Retina (tissue), 1 donor: ENCODE results near the gene LRCOL1.

Experiments used
- DNase-seq: peaks from one replicate; pipeline ENCODE4 v3.0.0-alpha.2; 2016

The LRCOL1 gene

DNA sequence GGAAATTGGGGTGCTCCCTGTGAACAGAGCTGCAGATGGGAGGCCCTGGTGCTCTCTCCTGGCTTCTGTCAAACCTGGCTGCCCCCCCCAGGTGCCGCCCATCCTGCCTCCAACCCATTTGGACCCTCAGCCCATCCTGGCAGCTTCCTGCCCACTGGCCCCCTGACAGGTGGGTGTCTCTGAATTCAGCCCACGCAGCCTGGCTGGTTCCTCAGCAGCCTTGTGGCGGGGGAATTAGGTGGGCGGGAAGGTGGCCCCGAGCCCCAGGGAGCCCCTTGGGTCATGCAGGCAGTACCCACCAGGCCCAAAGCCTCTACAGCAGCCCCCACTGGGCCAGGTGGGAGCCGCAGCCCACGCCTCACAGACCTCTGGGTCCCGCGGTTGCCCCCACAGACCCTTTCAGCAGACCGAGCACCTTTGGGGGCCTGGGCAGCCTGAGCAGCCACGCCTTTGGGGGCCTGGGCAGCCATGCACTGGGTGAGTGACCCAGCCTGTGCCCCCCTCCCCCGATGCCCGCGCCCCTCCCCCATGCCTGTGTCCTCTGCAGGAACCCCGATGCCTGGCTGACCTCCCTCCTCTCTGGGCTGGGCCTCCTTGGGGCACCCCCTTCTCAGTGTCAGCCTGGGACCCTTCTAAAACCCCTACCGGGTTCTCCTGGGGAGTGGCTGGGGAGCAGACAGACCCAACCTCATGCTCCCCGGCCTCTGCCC, 28.9 kb downstream of the LRCOL1 start:
- no peak for DNase-seq

DNA sequence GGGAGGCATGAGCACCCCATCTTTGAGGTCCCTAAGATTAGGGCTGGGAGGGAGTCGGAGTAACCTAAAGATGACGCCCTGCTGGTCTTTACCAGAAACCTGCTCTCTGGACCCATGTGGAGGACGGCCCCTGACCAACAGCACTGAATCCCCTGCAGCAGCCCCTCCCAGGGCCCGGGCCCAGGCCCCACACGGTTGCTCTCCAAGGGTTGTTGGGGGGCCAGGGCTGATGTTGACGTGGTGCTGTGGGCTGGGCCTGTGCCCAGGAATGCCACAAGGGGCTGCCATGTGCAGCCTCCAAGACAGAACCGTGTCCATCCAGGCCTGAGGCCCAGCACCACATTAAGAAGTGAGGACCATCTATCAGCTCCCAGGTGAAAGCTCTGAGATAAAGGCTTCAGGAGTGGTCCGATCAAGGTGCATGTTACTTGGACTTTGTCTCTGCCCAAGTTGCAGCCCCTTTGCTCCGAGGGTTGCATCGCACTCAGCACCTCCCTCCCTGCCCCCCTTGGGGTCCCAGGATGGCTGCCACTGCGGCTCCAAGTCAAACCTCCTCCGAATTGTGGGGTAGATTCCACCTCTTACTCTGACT, 29.6 kb downstream of the LRCOL1 start:
- no peak for DNase-seq

DNA sequence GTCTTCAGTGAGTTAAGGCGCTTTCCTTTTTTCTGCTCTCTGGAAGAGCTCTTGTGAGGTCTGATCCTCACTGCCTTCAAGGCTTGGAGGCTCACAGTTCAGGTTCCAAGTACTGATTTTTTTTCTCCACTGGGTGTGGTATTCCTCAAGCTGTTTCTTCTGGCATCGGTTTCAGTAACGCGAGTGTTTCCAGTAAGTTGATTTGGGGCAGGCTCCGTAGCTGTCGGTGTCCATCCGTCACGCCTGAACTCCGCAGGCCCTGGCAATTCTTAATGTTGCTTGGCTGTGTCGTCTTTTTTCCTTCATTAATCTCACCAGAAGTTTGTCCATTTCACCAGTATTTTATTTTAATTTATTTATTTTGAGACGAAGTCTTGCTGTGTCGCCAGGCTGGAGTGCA, 30.6 kb downstream of the LRCOL1 start:
- DNase-seq = no peak

DNA sequence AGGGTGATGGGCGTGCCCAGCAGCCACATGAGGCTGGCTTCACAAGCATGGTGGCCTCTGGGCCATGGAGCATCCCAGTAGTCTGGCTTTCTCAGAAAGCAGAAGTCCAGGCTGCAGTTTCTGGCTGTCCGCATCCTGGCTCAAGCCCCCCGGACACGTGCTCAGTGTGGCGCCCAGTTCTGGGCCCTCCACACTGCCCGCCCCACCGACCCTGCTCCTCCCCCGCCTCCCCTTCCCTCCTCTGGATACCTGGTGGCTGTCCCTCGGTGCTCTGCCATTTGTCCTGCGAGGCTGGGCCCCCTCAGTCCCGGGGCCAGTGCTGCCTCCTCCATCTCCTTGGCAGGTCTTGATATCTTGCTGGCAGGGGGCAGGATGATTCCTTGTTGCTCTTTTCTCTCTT, 31.6 kb downstream of the LRCOL1 start:
- DNase-seq = no peak

DNA sequence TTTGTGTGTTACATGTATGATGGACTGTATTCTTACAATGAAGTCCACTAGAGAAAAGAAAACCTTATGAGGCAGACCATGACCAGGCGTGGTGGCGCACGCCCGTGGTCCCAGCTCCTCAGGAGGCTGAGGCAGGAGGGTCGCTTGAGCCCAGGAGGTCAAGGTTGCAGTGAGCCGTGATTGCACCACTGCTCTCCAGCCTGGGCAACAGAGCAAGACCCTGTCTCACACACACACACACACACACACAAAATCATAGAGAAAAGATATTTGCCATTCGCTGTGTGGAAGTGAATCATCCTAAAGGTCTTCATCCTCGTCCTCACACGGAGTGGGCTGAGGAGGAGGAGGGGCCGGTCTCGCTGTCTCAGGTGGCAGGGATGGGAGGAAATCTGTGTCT, 32.3 kb downstream of the LRCOL1 start:
- no peak for DNase-seq

DNA sequence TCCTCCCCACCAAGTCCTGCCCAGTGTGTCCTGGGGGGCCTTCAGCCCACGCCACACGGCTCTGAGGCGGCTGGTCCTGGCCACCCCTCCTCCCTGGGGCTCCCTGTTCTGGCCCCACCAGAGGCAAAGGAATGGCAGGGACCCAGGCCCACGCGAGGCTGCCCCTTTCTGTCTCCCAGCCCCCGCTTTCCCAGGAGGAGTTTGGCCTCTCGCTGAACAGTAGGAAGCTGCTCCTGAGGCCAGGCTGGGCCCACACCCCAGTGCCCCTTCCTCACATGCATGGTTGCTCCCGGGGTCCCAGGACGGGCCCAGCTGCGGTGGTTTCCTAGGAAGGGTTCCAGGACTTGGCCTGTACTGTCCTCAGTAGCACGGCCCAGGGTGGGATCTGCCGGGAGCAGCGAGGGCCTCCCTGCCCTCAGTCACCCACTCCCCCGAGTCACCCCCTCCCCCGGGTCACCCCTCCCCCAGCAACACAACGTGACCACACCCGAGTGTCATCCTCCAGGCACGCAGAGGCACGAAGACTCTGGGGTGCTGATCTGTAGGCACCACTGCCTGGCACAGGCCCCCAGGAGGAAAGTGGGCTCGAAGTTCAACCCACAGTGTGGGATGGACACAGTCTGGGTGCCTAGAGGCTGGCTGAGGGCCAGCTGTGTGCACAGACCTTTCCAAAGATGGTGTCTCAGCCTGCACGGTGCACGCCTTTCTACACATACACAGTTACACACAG, 33.0 kb downstream of the LRCOL1 start:
- DNase-seq = no peak

DNA sequence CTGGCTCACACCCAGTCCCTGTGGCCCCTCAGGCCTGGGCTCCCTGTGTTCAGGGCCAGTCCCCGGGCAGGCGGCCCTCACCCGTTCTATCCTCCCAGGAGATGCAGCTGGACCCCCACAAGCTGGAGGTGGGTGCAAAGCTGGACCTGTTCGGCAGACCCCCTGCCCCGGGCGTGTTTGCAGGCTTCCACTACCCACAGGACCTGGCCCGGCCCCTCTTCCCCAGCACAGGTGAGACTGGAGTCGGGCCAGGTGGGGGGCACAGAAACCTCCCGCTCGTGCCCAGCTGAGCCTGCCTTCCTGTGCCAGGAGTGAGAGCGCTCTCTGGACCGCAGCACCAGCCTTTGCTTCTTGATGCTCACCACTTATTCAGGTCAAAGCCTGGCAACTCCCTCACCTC, 33.7 kb downstream of the LRCOL1 start:
- DNase-seq = no peak

DNA sequence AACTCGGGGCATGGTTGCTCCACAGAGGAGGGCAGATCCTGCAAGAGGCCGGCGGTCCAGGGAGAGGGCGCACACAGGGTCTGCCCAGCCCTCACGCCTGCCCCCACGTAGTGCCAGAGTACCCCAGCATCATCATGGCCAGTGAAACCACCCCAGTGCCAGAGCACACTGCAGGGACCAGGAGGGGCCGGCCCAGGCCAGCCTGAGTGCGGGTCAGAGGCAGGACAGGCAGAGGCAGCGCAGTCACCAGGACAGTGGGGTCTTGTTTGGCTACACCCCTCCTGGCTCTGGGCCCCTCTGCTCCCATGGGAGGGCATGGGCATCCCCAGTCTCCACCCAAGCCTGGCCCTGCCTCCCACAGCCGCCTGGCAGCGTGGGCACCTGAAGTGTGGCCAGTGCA, 34.7 kb downstream of the LRCOL1 start:
- DNase-seq = no peak

DNA sequence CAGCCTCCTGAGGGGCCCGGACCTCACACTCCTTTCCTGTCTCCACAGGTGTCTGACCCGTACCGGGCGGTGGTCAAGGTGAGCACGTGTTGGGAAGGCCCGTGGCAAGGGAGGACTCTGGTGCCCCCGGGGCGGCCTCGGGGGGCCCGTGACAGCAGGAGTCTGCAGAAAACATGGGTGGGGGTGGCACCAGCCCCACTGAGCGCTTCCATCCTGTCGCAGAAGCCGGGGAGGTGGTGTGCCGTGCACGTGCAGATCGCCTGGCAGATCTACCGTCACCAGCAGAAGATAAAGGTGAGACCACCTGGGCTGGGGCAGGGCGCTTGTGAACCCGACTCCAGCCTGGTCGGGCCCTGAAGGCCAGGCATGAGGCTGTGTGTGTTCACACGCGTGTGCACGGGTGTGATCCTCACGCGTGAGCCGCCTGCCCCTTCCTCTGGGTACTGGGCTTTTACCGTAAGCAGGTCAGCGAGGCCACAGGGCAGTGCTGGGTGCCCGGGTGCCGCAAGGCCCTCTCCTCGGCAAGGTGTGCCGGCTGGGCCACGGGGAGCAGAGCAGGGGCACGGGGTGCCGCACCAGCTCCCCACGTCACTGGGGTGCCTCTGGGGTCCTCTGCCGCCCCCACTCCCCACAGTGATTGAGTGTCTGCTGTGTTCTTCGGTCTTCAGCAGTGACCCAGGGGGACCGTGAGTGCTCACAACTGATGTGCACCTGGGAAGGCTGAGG, 35.9 kb downstream of the LRCOL1 start:
- DNase-seq = no peak

DNA sequence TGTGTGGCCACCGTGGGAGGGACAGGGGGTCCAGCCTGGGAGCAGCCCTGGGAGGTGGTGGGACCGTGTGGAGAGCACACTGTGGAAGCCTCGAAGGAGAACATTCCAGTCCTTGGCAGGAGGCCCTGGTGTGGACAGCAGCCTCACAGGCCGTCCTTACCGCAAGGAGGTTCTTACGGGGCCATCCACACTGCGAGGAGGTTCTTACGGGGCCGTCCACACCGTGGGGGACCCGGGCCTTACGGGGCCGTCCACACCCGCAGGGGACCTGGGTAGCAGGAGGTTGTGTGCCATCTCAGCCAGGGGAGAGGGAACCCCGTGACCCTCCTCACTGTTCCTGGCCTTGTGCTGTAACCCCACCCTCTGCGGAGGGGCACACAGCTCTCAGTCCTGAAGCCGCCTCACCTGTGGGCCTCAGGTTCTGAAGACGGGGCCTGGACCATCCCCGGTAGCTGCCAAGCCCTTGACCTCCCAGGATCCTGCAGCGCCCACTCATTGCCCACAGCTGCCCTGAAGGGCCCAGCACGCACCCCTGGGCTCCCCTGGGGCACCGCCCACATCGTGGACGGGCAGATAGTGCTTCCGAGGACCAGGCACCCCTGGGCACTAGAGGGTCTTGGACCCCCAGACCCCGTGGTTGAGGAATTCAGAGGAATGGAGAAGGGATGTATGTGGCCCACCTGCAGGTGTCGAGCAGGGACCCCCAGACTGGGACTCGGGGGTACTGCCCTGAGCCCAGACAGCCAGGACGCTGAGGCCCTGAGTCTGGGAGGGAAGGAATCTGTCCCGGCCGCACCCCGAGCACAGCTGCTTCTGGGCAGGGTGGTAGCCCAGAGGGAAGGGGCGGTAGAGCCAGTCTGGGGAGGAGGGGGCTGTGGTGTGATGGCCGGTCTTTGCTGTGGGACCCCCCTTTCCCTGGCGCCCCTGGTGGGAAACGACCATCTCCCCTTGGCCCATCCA, 37.3 kb downstream of the LRCOL1 start:
- DNase-seq = no peak

DNA sequence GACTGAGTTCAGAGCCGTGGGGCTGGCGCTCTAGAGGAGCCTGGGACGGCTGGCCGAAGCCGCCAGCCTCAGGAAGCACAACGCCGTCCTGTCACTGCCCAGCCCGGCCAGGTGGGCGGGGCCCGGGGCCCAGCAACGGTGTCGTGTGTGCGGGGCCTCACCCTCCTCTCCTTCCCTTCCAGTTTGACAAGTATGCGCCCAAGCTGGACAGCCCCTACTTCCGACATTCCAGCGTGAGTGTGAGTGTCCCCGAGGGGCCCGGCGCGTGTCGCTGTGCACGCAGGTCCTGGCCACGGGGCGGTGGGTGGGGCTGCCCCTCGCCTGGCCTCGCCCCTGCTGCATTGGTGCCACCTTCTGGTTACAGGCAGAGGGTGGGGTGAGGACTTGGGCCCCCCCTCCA, 38.3 kb downstream of the LRCOL1 start:
- no peak for DNase-seq

DNA sequence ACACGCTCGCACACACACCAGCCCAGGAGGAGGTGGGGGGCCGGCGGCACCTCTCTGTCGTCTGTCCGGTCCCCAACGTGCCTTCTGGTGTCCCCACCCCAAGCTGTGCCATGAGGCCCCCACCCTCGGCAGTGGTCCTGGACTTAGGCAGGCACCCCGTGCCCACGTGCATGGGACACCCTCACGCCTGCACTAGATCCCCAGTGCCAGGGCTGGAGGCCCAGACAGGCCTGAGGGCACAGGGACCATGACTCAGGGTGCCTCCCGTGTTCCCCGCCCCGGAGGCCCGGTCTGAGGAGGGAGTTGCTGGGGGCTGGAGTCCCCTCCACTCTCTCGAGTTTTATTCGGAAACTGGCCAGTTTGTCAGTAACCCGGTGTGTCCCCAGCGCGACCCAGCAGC, 38.8 kb downstream of the LRCOL1 start:
- DNase-seq = no peak

DNA sequence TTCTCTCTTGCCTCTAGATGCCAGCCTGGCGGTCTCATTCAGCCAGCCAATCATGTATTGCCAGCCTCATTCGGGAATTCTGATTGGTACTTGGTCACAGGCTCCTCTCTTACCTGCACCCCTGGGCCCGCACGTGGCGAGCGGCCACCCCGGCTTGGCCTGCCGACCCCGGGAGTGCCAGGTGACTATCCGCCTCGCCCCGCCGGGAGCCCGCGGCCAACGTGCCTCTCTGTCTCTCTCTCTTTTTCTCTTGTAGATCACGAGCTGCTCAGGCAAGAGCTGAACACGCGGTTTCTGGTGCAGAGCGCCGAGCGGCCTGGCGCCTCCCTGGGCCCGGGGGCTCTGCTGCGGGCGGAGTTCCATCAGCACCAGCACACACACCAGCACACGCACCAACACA, 39.3 kb downstream of the LRCOL1 start:
- no peak for DNase-seq

DNA sequence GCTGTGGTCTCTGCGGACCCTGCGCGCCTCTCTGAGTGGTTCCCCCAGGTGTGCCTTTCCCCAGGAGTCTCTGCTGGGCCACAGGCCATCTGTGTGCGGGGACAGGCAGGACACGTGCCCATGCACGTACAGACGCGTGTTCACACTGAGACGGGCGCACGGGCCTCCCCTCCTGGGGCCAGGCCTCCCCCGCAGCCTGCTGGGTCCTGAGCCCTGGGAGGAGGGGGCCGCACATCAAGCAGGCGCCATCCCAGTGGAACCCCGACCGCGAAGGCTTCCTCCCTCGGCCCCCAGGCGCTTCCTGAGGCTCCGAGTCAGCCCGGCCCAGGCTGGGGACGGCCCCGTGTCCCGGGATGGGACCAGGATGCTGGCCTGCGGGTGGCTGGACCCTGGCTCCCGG, 39.7 kb downstream of the LRCOL1 start:
- DNase-seq = no peak

DNA sequence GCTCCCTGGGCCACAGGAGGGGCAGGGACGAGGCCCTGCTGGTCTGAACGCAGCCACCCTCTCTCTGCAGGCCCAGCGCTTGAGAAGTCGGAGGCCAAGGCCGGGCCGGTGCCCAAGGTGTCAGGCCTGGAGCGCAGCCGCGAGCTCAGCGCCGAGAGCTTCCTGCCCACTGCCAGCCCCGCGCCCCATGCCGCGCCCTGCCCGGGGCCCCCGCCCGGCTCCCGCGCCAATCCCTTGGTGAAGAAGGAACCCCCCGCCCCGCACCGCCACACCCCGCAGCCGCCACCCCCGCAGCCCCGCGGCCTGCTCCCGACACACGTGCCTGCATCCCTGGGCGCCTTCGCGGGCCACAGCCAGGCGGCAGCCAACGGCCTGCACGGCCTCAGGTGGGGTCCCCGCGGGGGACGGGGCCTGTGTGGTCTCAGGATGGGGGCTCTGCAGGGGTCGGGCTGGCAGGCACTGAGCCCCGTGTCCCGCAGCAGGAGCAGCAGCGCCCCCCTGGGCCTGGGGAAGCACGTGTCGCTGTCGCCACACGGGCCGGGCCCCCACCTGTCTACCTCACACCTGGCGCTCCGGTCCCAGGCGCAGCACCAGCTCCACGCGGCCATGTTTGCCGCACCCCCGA, 40.4 kb downstream of the LRCOL1 start:
- no peak for DNase-seq

DNA sequence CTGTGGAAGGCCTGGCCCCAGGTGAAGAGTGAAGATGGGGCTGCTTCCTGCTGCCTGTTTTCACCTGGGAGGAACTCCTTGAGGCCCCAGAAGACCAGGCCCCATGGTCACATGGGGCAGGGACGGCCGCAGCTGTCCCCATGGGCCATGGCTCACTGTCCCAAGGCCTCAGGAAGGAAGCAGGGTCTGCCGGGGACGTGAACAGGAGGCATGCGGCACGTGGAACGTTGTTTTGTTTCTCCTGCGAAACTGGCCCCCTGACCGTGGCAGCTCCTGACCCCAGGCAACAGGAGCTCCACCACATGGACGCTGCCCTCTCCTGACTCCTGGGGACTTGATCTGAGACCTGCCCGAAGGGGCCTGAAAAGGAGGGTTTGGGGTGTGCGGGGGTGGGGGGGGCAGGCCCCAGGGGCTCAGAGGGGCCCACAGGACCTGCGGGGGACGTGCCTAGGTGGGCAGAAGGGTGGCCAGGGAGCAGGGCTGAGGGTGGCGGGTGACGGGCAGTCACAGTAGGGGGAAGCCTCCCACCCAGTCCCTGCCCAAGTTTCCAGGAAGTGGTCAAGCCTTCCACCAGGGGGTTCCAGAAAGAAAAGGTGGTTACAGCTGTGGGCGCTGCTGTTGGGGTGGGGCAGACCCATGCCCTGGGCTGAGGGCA, 41.4 kb downstream of the LRCOL1 start:
- no peak for DNase-seq

DNA sequence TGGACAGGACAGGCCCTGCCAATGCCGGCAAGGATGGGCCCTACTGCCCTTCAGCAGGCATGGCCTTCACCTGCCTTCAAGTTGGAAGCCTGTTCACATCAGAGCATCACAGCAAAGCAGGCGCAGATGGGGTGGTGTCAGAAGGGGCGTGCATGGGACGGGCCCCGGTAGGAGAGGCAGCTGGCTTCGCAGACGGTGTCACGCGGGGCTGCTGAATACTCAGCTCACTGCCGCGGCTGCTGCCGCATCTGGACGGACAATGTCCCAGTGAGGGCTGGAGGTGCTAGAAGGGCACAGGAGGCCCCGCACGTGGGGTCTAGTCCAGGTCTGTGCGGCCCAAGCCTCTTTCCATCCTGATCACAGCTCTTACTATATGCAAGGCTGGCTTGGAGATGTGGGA, 42.1 kb downstream of the LRCOL1 start:
- no peak for DNase-seq

DNA sequence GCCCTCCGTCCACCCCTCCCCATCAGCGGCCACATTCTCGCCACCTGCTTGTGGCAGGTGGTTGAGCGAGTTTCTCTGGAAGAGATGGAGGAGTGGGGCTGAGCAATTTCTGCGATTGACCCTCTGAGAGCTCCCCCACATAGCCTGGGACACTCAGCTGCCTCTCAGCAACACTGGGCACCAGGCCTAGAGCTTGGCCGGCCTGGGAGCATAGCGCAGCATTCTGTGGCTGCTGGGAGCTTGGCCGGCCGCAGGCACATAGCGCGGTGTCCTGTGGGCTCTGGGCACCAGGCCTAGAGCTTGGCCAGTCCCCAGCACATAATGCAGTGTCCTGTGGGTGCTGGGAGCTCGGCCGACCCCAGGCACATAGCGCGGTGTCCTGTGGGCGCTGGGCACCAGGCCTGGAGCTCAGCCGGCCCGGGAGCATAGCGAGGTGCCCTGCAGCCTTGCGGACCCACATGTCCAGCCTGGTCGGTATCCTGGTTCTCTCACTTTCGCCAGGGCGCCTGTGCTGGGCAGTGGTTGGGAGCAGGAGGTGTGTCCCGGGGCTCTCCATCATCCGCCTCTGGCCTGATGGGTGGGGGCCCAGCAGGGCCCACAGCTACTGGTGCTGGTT, 43.8 kb downstream of the LRCOL1 start:
- DNase-seq = no peak

DNA sequence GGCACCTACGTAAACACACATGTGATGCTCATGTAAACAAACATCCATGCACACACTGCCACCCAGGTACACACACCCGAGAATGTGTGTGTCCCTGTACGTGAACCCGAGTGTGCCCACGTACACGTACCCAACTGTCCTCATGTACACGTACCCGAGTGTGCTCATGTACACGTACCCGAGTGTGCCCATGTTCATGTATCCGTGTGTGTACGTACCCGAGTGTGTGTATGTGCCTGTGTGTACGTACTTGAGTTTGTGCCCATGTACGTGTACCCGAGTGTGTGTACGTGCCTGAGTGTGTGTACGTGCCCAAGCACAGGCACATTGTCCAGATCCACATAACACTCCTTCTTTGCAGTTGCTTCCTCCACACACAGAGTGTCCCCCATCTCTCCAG, 45.0 kb downstream of the LRCOL1 start:
- no peak for DNase-seq

DNA sequence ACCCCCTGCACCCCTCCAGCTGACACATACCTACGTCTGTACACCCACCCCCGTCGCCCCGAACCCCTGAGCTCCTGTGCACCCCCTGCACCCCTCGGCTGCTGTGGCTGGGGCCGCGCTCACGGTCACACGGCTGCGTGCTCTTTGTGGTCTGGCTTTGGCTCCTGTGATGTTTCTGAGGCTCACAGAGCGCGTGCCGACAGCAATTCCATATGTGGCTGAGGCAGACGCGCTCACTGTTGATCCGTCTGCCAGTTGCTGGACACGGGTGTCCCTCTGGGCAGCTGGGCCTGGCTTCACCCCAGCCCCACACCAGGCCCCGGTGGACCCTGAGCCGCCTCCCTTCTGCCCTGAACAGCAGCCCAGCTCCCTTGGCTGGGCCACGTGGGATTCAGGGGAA, 46.5 kb downstream of the LRCOL1 start:
- DNase-seq = no peak

DNA sequence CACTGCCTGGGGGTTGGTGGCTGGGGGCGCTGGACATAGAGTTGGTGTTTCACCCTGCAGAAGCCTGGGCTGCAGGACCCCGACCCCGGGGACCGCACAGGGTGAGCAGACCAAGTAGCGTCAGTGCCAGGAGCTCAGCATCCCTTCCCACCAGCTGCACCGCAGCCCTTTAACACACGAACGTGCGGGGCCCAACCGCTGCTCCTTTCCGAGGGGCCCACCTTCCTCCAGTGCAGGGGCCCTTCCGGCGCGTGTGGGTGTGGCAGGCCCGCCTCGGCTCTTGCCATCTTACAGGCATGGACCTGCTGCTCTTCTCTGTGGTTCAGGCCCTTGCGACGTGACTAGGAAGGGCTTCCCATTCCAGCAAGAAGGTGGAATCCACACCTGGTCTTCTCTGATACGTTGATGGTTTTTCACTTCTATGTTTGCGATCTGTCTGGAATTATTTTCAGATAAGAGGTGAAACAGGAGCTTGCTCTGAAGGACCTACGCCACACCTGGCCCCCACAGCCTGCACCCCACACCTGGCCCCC, 47.8 kb downstream of the LRCOL1 start:
- no peak for DNase-seq
